Stimulated activated naive B cell treated with anti-CD40 and anti-IgM and Interleukin-4, amounts not matched to agents 10 μg/mL and 1 μg/mL and 100 μg/mL, for 72 hours (primary cell): ENCODE measurements around the gene CDON.

Experiments
- ATAC-seq, 2 donors: fragments of 150-1000 bp; cut with Tn5 transposase; replicated peaks; 2 replicates each; pipeline ENCODE4 v1.10.0; 2021; ENCODE audit warnings: moderate library complexity in 1 of 2
- DNase-seq: peaks from one replicate; pipeline ENCODE4 v3.0.0; 2021
- H3K27ac Mint-ChIP-seq: one replicate; pipeline ENCODE4 v1.8.0; 2022; ENCODE audit warnings: mild to moderate bottlenecking, mixed read lengths
- H3K27me3 Mint-ChIP-seq, 2 donors: one replicate each; pipeline ENCODE4 v1.8.0; 2022; ENCODE audit warnings: mixed read lengths in 2 of 2
- H3K36me3 Mint-ChIP-seq, 2 donors: one replicate each; pipeline ENCODE4 v1.8.0; 2022; ENCODE audit warnings: mixed read lengths in 2 of 2, mild to moderate bottlenecking in 1 of 2
- H3K4me1 Mint-ChIP-seq, 2 donors: one replicate each; pipeline ENCODE4 v1.8.0; 2022; ENCODE audit warnings: mixed read lengths in 2 of 2, mild to moderate bottlenecking in 1 of 2
- H3K4me3 Mint-ChIP-seq, 2 donors: one replicate each; pipeline ENCODE4 v1.8.0; 2022; ENCODE audit warnings: mild to moderate bottlenecking in 2 of 2, mixed read lengths in 2 of 2, moderate library complexity in 1 of 2
- H3K9me3 Mint-ChIP-seq, 2 donors: one replicate each; pipeline ENCODE4 v1.8.0; 2022; ENCODE audit warnings: mixed read lengths in 2 of 2, mild to moderate bottlenecking in 1 of 2

The CDON gene

DNA sequence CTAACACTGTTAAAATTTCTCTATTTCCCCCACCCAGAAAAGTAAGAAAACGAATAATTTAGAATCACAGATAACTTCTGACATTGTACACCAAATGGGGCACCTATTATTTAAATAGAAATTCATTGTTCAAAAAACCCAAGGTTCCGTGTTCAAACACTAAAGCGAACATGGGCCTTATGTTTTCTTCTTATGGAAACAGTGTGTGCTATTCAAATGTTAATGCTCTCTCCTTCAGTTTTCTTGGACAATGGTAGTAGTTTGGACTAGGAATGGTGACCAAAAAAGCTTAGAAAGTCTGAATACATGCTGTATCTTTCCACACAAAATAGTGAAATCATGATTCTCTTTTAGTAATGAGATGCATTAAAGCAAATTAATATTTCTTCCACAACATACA is 83.2 kb downstream of the CDON start:
- no peak for DNase-seq
- ATAC-seq: no peak
- no peaks in the 10 kb centered on the region for H3K9me3 Mint-ChIP-seq
- H3K27ac Mint-ChIP-seq: no peak overlapping the region
- peaks cover 6% of the 10 kb centered on the region in 2 donors for H3K27me3 Mint-ChIP-seq
- H3K4me3 Mint-ChIP-seq: no peak overlapping the region
- peaks cover 0 to 6% of the 10 kb centered on the region in 2 donors for H3K4me1 Mint-ChIP-seq
- no peaks in the 10 kb centered on the region for H3K36me3 Mint-ChIP-seq

GRCh38 chr11:125978778-125979407 is 83.8 kb downstream of the CDON start:
- Mint-ChIP-seq H3K27ac (no peak overlapping the region), H3K4me3 (no peak overlapping the region), H3K9me3 (no peaks in the 10 kb centered on the region), H3K4me1 (peaks cover 0 to 6% of the 10 kb centered on the region in 2 donors), H3K27me3 (peaks cover 6% of the 10 kb centered on the region in 2 donors), H3K36me3 (no peaks in the 10 kb centered on the region)
- DNase-seq: no peak
- ATAC-seq: no peak

- Mint-ChIP-seq H3K27me3 (peaks cover 5 to 6% of the 10 kb centered on the region in 2 donors), H3K36me3 (no peaks in the 10 kb centered on the region), H3K9me3 (no peaks in the 10 kb centered on the region), H3K4me3 (no peak overlapping the region), H3K27ac (no peak overlapping the region), H3K4me1 (peaks cover 0 to 6% of the 10 kb centered on the region in 2 donors)
- no peak for DNase-seq
- ATAC-seq: no peak
Observed at GRCh38 chr11:125978181-125978716, 84.4 kb downstream of the CDON start.

GRCh38 chr11:125977333-125977732 is 85.3 kb downstream of the CDON start:
- no peak for DNase-seq
- Mint-ChIP-seq H3K4me1 (no peaks in the 10 kb centered on the region), H3K36me3 (no peaks in the 10 kb centered on the region), H3K4me3 (no peak overlapping the region), H3K27me3 (peaks cover 9 to 13% of the 10 kb centered on the region in 2 donors), H3K9me3 (no peaks in the 10 kb centered on the region), H3K27ac (no peak overlapping the region)
- ATAC-seq: no peak

DNA sequence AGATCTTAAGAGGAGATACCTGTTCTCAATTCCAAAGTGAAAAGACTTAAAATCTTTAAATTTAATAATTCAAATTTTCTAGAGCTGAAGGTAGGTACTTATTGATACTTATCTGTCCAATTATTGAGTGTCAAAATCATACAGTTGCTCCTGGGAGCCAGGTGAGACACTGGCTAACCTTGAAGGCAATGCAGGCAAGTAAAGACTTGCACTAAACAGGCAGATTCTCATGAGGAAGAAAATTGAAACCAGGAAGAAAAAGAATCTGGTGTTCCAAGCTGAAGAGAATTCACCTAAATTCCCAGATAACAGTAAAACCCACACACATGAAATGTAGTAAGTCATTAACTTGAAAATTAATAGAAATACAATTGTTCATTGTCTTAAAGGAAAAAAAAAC is 86.5 kb downstream of the CDON start:
- ATAC-seq (no peak), DNase-seq (no peak)
- no peaks in the 10 kb centered on the region for H3K4me1 Mint-ChIP-seq
- no peak overlapping the region for H3K4me3 Mint-ChIP-seq
- H3K27ac Mint-ChIP-seq: no peak overlapping the region
- no peaks in the 10 kb centered on the region for H3K36me3 Mint-ChIP-seq
- H3K9me3 Mint-ChIP-seq: no peaks in the 10 kb centered on the region
- peaks cover 12 to 15% of the 10 kb centered on the region in 2 donors for H3K27me3 Mint-ChIP-seq

GRCh38 chr11:125975634-125976033 is 87.0 kb downstream of the CDON start:
- Mint-ChIP-seq H3K4me1 (no peaks in the 10 kb centered on the region), H3K36me3 (no peaks in the 10 kb centered on the region), H3K4me3 (no peak overlapping the region), H3K27me3 (peaks cover 15 to 16% of the 10 kb centered on the region in 2 donors), H3K9me3 (no peaks in the 10 kb centered on the region), H3K27ac (no peak overlapping the region)
- DNase-seq: no peak
- ATAC-seq: no peak

- Mint-ChIP-seq H3K27ac (no peak overlapping the region), H3K9me3 (no peaks in the 10 kb centered on the region), H3K27me3 (peaks cover 16 to 19% of the 10 kb centered on the region in 2 donors), H3K36me3 (no peaks in the 10 kb centered on the region), H3K4me1 (no peaks in the 10 kb centered on the region), H3K4me3 (no peak overlapping the region)
- DNase-seq (no peak), ATAC-seq (no peak)
Observed at GRCh38 chr11:125974284-125974683, 88.4 kb downstream of the CDON start.

DNA sequence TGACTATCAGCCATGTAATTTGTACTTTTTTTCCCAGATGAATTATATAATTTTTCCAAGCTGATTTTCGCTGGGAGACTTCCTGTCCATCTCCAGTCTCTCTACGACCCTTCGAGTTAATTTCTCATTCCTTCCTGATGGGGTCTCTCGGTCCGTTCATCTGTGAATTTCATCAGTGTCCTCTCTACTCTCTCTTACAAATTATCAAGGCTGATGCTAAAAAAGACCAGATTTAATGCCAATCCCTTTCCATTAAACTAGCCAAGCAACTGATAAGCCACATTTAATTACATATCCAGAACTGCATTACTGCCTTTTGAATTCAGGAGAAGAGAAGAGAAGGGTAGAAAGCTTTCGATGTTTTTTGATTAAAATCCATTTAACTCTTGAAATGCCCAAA is 91.0 kb downstream of the CDON start:
- no peaks in the 10 kb centered on the region for H3K36me3 Mint-ChIP-seq
- peaks cover 19 to 25% of the 10 kb centered on the region in 2 donors for H3K27me3 Mint-ChIP-seq
- no peak for ATAC-seq
- peaks cover 0 to 6% of the 10 kb centered on the region in 2 donors for H3K4me1 Mint-ChIP-seq
- H3K9me3 Mint-ChIP-seq: no peaks in the 10 kb centered on the region
- H3K27ac Mint-ChIP-seq: no peak overlapping the region
- DNase-seq: no peak
- no peak overlapping the region for H3K4me3 Mint-ChIP-seq

DNA sequence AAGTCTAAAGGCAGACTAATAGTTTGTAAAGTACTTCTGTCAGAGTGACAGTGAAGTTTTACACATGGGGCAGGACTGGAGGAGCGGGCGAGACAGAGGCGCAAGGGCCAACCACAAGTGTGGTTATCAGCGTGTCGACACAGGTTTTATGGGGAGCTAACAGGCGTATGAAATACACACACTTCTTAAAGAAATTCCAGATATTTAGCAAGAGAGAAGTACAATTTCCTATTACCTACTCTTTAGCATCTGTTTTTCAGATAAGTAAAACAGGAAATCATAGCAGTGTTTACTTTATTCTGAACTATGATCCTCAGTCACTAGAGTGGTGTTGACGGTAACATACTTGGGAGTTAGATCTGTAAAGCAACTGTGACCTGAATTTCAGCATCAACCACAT is 94.3 kb downstream of the CDON start:
- no peaks in the 10 kb centered on the region for H3K36me3 Mint-ChIP-seq
- no peak for ATAC-seq
- no peak overlapping the region for H3K27ac Mint-ChIP-seq
- no peak overlapping the region for H3K4me3 Mint-ChIP-seq
- no peaks in the 10 kb centered on the region for H3K9me3 Mint-ChIP-seq
- H3K27me3 Mint-ChIP-seq: peaks cover 27 to 36% of the 10 kb centered on the region in 2 donors
- peaks cover 0 to 6% of the 10 kb centered on the region in 2 donors for H3K4me1 Mint-ChIP-seq
- no peak for DNase-seq

GRCh38 chr11:125967515-125967914 is 95.2 kb downstream of the CDON start:
- no peak for DNase-seq
- H3K27ac Mint-ChIP-seq: no peak overlapping the region

DNA sequence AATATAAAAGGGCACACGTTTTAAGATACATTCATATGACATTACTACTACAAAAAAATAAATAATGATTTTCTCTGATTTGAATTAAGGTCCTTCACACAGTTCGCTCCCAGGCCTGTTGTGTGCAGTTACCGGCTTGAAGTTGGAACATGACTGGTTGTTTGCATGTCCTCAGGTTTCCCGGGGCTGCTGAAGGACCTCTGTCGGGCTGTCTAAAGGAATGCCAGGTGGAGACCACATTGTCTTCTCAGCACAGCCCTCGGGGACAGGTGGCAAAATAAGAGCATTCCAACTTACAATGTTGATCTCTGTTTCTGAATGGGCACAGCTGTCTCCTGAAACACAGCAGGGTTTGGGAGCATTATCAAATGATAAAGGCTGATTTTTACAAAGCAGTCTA is 101.9 kb downstream of the CDON start:
- Mint-ChIP-seq H3K36me3 (no peaks in the 10 kb centered on the region), H3K9me3 (peaks cover 12 to 13% of the 10 kb centered on the region in 2 donors), H3K27ac (no peak overlapping the region), H3K27me3 (peaks cover 4 to 7% of the 10 kb centered on the region in 2 donors), H3K4me3 (no peak overlapping the region), H3K4me1 (no peaks in the 10 kb centered on the region)
- ATAC-seq (no peak), DNase-seq (no peak)

More at GRCh38 chr11:125967515-125967914, 95.2 kb downstream of the CDON start:
- H3K9me3 Mint-ChIP-seq: peaks cover 6 to 7% of the 10 kb centered on the region in 2 donors
- no peak for ATAC-seq
- peaks cover 22 to 28% of the 10 kb centered on the region in 2 donors for H3K27me3 Mint-ChIP-seq
- H3K4me3 Mint-ChIP-seq: no peak overlapping the region
- H3K4me1 Mint-ChIP-seq: peaks cover 0 to 6% of the 10 kb centered on the region in 2 donors
- H3K36me3 Mint-ChIP-seq: no peaks in the 10 kb centered on the region

DNA sequence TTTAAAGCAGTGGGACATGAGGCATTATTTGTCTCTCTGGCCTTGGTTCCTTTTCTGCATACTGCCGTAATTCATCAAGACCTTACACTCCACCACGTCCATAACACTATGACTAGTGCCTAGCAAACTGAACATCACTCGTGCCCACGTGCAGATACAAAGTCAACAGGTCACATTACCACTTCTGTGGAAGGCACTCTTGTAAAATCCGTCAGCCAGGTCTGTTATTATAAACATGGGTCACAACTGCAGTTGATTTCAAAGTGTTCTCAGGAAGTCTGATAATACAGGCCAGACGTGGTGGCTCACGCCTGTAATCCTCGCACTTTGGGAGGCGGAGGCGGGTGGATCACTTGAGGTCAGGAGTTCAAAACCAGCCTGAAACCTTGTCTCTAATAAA is 102.7 kb downstream of the CDON start:
- H3K27ac Mint-ChIP-seq: no peak overlapping the region
- ATAC-seq: no peak

DNA sequence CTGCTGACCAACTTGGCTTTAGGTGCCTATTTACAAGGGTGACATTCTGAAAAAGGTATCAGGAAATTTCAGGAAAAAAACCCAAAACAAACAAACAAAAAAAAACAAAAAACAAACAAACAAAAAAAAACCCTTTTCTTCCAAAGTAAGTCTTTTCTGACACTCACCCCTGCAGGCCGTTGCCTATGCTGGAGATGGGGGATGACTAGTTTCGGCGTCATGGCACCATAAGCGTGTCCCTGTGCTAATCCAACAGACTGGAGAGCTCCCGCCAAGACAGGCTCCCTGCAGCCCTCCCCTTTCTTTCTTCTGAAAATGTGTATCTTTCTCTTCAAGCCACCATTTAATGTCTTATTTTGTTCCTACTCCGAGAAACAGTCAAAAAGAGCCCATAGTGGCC is 103.2 kb downstream of the CDON start:
- Mint-ChIP-seq H3K4me3 (no peak overlapping the region), H3K27ac (no peak overlapping the region), H3K9me3 (peaks cover 12 to 13% of the 10 kb centered on the region in 2 donors), H3K4me1 (no peaks in the 10 kb centered on the region), H3K27me3 (peaks cover 3 to 15% of the 10 kb centered on the region in 2 donors), H3K36me3 (no peaks in the 10 kb centered on the region)
- DNase-seq (no peak), ATAC-seq (no peak)

More for the DNA sequence above, 102.7 kb downstream of the CDON start:
- Mint-ChIP-seq H3K4me3 (no peak overlapping the region), H3K27me3 (peaks cover 3 to 11% of the 10 kb centered on the region in 2 donors), H3K4me1 (no peaks in the 10 kb centered on the region), H3K9me3 (peaks cover 12 to 13% of the 10 kb centered on the region in 2 donors), H3K36me3 (no peaks in the 10 kb centered on the region)
- DNase-seq: no peak

DNA sequence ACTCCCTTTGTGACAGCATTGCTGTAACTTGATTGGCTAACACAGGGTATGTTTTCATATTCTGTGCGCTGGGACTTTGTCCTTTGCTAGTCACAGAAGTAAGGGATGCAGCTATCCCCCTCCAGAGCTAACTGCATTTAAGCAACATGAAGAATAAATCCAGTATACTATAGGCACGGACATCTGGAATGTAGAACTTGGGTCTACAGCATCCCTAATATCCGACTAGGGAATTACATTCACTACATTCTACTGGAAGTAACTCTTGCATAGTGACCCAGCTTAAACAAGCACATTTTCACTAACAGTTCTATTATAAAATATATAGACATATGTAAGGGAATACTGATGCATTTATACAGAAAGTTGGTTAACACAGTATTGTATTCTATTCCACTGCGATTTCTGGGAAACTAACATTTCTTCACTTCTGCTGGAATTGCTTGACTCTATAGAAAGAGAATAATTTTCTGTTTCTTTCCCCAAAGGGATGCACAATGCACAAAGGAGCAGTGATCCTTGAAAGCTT is 103.7 kb downstream of the CDON start:
- Mint-ChIP-seq H3K36me3 (no peaks in the 10 kb centered on the region), H3K4me1 (no peaks in the 10 kb centered on the region), H3K9me3 (peaks cover 12 to 13% of the 10 kb centered on the region in 2 donors), H3K27me3 (peaks cover 3 to 19% of the 10 kb centered on the region in 2 donors), H3K4me3 (no peak overlapping the region), H3K27ac (no peak overlapping the region)
- DNase-seq (no peak), ATAC-seq (no peak)
